ENCODE data around the gene PKNOX1.
"Not testable (repeated sequence)": the region's sequence is repeated elsewhere in the genome, so short reads cannot be mapped to it uniquely, and the experiment has no call there.

Gene PKNOX1

GRCh38 chr21:43045165-43045875 is 71.0 kb downstream of the PKNOX1 start:
- DNase-seq: not testable (repeated sequence)

- not testable (repeated sequence) for DNase-seq
Measured at GRCh38 chr21:43045876-43046821, 71.8 kb downstream of the PKNOX1 start.

GRCh38 chr21:43053112-43053511 is 78.8 kb downstream of the PKNOX1 start:
- DNase-seq: not testable (repeated sequence)

- not testable (repeated sequence) for DNase-seq
Measured at GRCh38 chr21:43062955-43063664, 88.7 kb downstream of the PKNOX1 start.

- DNase-seq: not testable (repeated sequence)
Measured at GRCh38 chr21:43064265-43064917, 90.0 kb downstream of the PKNOX1 start.

- DNase-seq: not testable (repeated sequence)
Measured at GRCh38 chr21:43065991-43066390, 91.6 kb downstream of the PKNOX1 start.

- DNase-seq: not testable (repeated sequence)
Measured at GRCh38 chr21:43066690-43067089, 92.3 kb downstream of the PKNOX1 start.

- DNase-seq: not testable (repeated sequence)
Measured at GRCh38 chr21:43068065-43068464, 93.7 kb downstream of the PKNOX1 start.

GRCh38 chr21:43069682-43070081 is 95.3 kb downstream of the PKNOX1 start:
- not testable (repeated sequence) for DNase-seq

GRCh38 chr21:43072742-43073141 is 98.4 kb downstream of the PKNOX1 start:
- not testable (repeated sequence) for DNase-seq

- DNase-seq: not testable (repeated sequence)
Measured at GRCh38 chr21:43074401-43075169, 100.2 kb downstream of the PKNOX1 start.

GRCh38 chr21:43075170-43076022 is 101.0 kb downstream of the PKNOX1 start, which contains the start of gene CBS:
CBS (minus strand) TSS chr21:43075835; CDS start chr21:43072193, 3,642 bp downstream.
- not testable (repeated sequence) for DNase-seq

- not testable (repeated sequence) for DNase-seq
Measured at GRCh38 chr21:43076023-43076637, 101.8 kb downstream of the PKNOX1 start.

GRCh38 chr21:43076643-43077042 is 102.3 kb downstream of the PKNOX1 start:
- DNase-seq: not testable (repeated sequence)

- not testable (repeated sequence) for DNase-seq
Measured at GRCh38 chr21:43082587-43083300, 108.4 kb downstream of the PKNOX1 start.
